CD4-positive, alpha-beta T cell (primary cell): ENCODE measurements around the gene GUCA2A. TPM values are rescaled to one million over a fixed set of nuclear protein-coding genes. Genes with fewer than 3 reads are reported as not detected.

Experiments used
- ATAC-seq: fragments of 200-7000 bp; cut with Tn5 transposase; one replicate; pipeline ENCODE4 v1.10.0; 2022; ENCODE audit warnings: mild to moderate bottlenecking; ENCODE audit not compliant: poor library complexity
- CTCF ChIA-PET: fragments of 350-600 bp; sonication (Branson Sonifier 250); formaldehyde crosslinking; loops from one replicate; lab custom pipeline; 2021; ENCODE audit warnings: antibody characterized with exemption, inconsistent platforms; lab: Charles Lee
- POLR2A ChIA-PET: fragments of 350-600 bp; sonication (Branson Sonifier 250); formaldehyde crosslinking; loops from one replicate; lab custom pipeline; 2021; ENCODE audit warnings: antibody characterized with exemption, inconsistent platforms; lab: Charles Lee
- DNase-seq, 14 experiments: peaks; one replicate each; pipeline ENCODE4 v3.0.0-alpha.2; 2013 to 2020; ENCODE audit warnings: mixed read lengths in 2 of 14
- H3K27ac ChIP-seq, 2 donors: one replicate each; pipeline versions ENCODE4 v1.5.1 to v1.7.0; 2013; ENCODE audit warnings: low read length in 2 of 2, low read depth in 1 of 2, mild to moderate bottlenecking in 1 of 2
- H3K27me3 ChIP-seq, 2 experiments: 1 replicate in 1 of 2; 2 replicates in 1 of 2; pipeline versions ENCODE4 v1.6.1 to v1.7.0; 2013; ENCODE audit warnings: low read length in 2 of 2, control low read depth in 1 of 2, mild to moderate bottlenecking in 1 of 2, moderate library complexity in 1 of 2; ENCODE audit not compliant: insufficient read depth in 2 of 2, control insufficient read depth in 1 of 2
- H3K36me3 ChIP-seq: one replicate; pipeline ENCODE4 v1.6.1; 2013; ENCODE audit warnings: low read length, control low read depth; ENCODE audit not compliant: insufficient read depth
- H3K4me1 ChIP-seq: one replicate; pipeline ENCODE4 v1.6.1; 2013; ENCODE audit warnings: low read length, control low read depth; ENCODE audit not compliant: insufficient read depth
- H3K4me3 ChIP-seq: one replicate; pipeline ENCODE4 v1.5.1; 2013; ENCODE audit warnings: mild to moderate bottlenecking, low read length, moderate library complexity
- H3K9me3 ChIP-seq, 2 experiments: 1 replicate in 1 of 2; 2 replicates in 1 of 2; pipeline versions ENCODE4 v1.6.1 to v1.7.0; 2013; ENCODE audit warnings: low read length in 2 of 2, mild to moderate bottlenecking in 2 of 2, control low read depth in 1 of 2, moderate library complexity in 1 of 2; ENCODE audit not compliant: control insufficient read depth in 1 of 2, insufficient read depth in 1 of 2
- H3K27ac Mint-ChIP-seq: one replicate; pipeline ENCODE4 v1.8.0; 2020; ENCODE audit warnings: mixed read lengths
- H3K27me3 Mint-ChIP-seq: one replicate; pipeline ENCODE4 v1.8.0; 2021; ENCODE audit warnings: mixed read lengths
- H3K36me3 Mint-ChIP-seq: one replicate; pipeline ENCODE4 v1.8.0; 2021; ENCODE audit warnings: low read depth, mixed read lengths
- H3K4me1 Mint-ChIP-seq: one replicate; pipeline ENCODE4 v1.8.0; 2021; ENCODE audit warnings: low read depth, mixed read lengths
- H3K4me3 Mint-ChIP-seq: one replicate; pipeline ENCODE4 v1.8.0; 2020; ENCODE audit warnings: mild to moderate bottlenecking, mixed read lengths
- H3K9me3 Mint-ChIP-seq: one replicate; pipeline ENCODE4 v1.8.0; 2020; ENCODE audit warnings: mixed read lengths
- intact Hi-C, 2 experiments: fragments of 100-400 bp; cut with DNase I in 1 of 2; cut with micrococcal nuclease in 1 of 2; formaldehyde crosslinking; loops; one replicate each; pipeline versions ENCODE4 v1.15.1 to v1.9.0; 2023 to 2025; cut with DNase I, micrococcal nuclease
- total RNA-seq, 174 experiments: library from RNA in 2 of 174; stranded (reverse) in 2 of 174; gene quantifications; one replicate each; pipeline ENCODE4 v1.2.3 and lab custom pipeline; 2021 to 2026
- TF ChIP-seq, protein P1 (sequence below): fragments of 200-600 bp; IDR thresholded peaks from one replicate; pipeline ENCODE4 v1.8.0; 2022; ENCODE audit warnings: antibody characterized with exemption, mild to moderate bottlenecking

GUCA2A gene
- total RNA-seq, 2 experiments from 2014 or later: not detected

DNA sequence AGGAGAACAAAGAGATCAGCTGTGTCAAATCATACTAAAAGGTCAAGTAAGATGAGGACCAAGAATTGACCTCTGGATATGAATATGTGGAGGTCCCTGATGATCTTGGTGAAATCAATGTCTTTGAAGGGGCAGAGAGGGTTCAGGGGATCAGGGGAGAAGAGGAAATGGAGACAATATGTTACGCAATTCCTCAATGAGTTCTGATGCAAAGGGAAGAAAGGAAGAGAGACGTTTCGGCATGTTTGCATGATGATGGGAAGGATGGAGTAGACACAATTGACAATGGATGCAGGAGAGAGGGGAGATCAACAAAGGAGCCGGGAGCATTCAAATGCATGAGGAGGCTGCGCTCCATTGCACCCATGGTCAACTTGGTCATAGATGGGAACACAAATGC lies 47.3 kb downstream of the GUCA2A start:
- Mint-ChIP-seq H3K9me3 (no peaks in the 10 kb centered on the region), H3K4me1 (no peaks in the 10 kb centered on the region), H3K36me3 (no peaks in the 10 kb centered on the region), H3K4me3 (no peak overlapping the region), H3K27ac (no peak overlapping the region), H3K27me3 (peaks cover 15% of the 10 kb centered on the region)
- POLR2A ChIA-PET: no interaction called here
- ATAC-seq: no peak
- peaks cover 2 to 3% of the 10 kb centered on the region in 2 experiments for H3K27me3 ChIP-seq
- DNase-seq: no peak
- H3K9me3 ChIP-seq: peaks cover 0 to 3% of the 10 kb centered on the region in 2 experiments
- TF ChIP-seq, protein P1, sequence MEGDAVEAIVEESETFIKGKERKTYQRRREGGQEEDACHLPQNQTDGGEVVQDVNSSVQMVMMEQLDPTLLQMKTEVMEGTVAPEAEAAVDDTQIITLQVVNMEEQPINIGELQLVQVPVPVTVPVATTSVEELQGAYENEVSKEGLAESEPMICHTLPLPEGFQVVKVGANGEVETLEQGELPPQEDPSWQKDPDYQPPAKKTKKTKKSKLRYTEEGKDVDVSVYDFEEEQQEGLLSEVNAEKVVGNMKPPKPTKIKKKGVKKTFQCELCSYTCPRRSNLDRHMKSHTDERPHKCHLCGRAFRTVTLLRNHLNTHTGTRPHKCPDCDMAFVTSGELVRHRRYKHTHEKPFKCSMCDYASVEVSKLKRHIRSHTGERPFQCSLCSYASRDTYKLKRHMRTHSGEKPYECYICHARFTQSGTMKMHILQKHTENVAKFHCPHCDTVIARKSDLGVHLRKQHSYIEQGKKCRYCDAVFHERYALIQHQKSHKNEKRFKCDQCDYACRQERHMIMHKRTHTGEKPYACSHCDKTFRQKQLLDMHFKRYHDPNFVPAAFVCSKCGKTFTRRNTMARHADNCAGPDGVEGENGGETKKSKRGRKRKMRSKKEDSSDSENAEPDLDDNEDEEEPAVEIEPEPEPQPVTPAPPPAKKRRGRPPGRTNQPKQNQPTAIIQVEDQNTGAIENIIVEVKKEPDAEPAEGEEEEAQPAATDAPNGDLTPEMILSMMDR: no peak
- CTCF ChIA-PET: no interaction called here
- no peak overlapping the region for H3K4me3 ChIP-seq
- H3K27ac ChIP-seq: no peak overlapping the region
- intact Hi-C loops: no loop called here
- no peaks in the 10 kb centered on the region for H3K36me3 ChIP-seq
- H3K4me1 ChIP-seq: no peaks in the 10 kb centered on the region

DNA sequence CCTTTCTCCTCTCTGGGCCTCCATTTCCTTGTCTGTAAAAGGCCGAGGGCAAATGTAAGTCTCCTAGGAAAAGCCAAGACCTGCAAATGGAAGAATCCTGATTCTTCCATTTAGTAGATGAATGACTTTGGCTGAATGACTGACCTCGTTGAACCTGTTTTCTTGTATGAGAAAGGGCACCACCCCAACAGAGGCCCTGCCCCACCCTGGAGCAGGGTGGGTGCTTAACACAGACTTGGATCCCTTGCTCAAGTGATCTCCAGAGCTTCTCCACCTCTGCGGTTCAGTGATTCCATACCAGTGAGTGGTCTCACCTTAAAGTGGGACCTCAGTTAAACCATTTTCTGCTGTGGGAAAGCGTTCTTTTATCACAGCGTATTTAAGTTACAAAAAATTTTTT lies 50.3 kb downstream of the GUCA2A start:
- intact Hi-C loops: no loop called here
- Histone ChIP-seq H3K4me1 (no peaks in the 10 kb centered on the region), H3K9me3 (no peaks in the 10 kb centered on the region), H3K36me3 (no peaks in the 10 kb centered on the region), H3K27ac (no peak overlapping the region), H3K4me3 (no peak overlapping the region), H3K27me3 (peaks cover 2 to 3% of the 10 kb centered on the region in 2 experiments)
- ChIA-PET CTCF (no interaction called here), POLR2A (no interaction called here)
- H3K27ac Mint-ChIP-seq: no peak overlapping the region
- no peaks in the 10 kb centered on the region for H3K4me1 Mint-ChIP-seq
- TF ChIP-seq, protein P1: no peak
- no peaks in the 10 kb centered on the region for H3K9me3 Mint-ChIP-seq
- DNase-seq (no peak), ATAC-seq (no peak)
- peaks cover 19% of the 10 kb centered on the region for H3K27me3 Mint-ChIP-seq
- no peaks in the 10 kb centered on the region for H3K36me3 Mint-ChIP-seq
- no peak overlapping the region for H3K4me3 Mint-ChIP-seq

Other genes with a start within 250 kb of the GUCA2A start
- gene HIVEP3, start 245.8 kb downstream of the GUCA2A start, total RNA-seq: 1 to 10 TPM; 5.1 to 5.4 TPM
- not detected for gene GUCA2B, start 11.3 kb downstream of the GUCA2A start, total RNA-seq
- 10 to 100 TPM; 73.1 to 74.9 TPM for gene FOXJ3, start 170.5 kb upstream of the GUCA2A start, total RNA-seq
- under 1 TPM in 1 of 2 experiments, not detected in 1; 0.11 TPM for gene RIMKLA, start 216.0 kb upstream of the GUCA2A start, total RNA-seq